H9 (cell line): Measurements from ENCODE around the gene GPR35. TPM values are rescaled to one million over a fixed set of nuclear protein-coding genes. Genes with fewer than 3 reads are reported as not detected.

ENCODE experiments used
- DNase-seq: peaks from one replicate; pipeline ENCODE4 v3.0.0-alpha.2; 2017
- H2AFZ ChIP-seq: one replicate; pipeline ENCODE4 v1.6.1; 2013; ENCODE audit warnings: mild to moderate bottlenecking, low read length, control low read depth, moderate library complexity
- H2AK5ac ChIP-seq: 2 replicates; pipeline ENCODE4 v1.6.1; 2013; ENCODE audit warnings: low read length, control low read depth, mixed read lengths; ENCODE audit not compliant: insufficient read length
- H2BK120ac ChIP-seq: one replicate; pipeline ENCODE4 v1.6.1; 2013; ENCODE audit warnings: low read depth, mild to moderate bottlenecking, low read length, control low read depth, inconsistent platforms; ENCODE audit not compliant: poor library complexity, severe bottlenecking
- H2BK12ac ChIP-seq: 2 replicates; pipeline ENCODE4 v1.6.1; 2013; ENCODE audit warnings: low read length, control low read depth, mixed read lengths, low read depth; ENCODE audit not compliant: insufficient read length
- H2BK15ac ChIP-seq: 2 replicates; pipeline ENCODE4 v1.6.1; 2013; ENCODE audit warnings: low read depth, low read length, control low read depth
- H2BK20ac ChIP-seq: one replicate; pipeline ENCODE4 v1.6.1; 2013; ENCODE audit warnings: low read depth, mild to moderate bottlenecking, low read length, control low read depth, inconsistent platforms; ENCODE audit not compliant: poor library complexity, severe bottlenecking
- H2BK5ac ChIP-seq: 2 replicates; pipeline ENCODE4 v1.6.1; 2013; ENCODE audit warnings: low read length, control low read depth, mixed read lengths; ENCODE audit not compliant: insufficient read length
- H3K14ac ChIP-seq: 2 replicates; pipeline ENCODE4 v1.6.1; 2013; ENCODE audit warnings: low read length, control low read depth; ENCODE audit not compliant: insufficient read depth
- H3K18ac ChIP-seq: 2 replicates; pipeline ENCODE4 v1.6.1; 2013; ENCODE audit warnings: low read depth, mild to moderate bottlenecking, mixed read lengths, low read length, control low read depth; ENCODE audit not compliant: insufficient read length
- H3K23ac ChIP-seq: 2 replicates; pipeline ENCODE4 v1.6.1; 2013; ENCODE audit warnings: low read length, control low read depth, mixed read lengths, low read depth; ENCODE audit not compliant: insufficient read length
- H3K23me2 ChIP-seq: 2 replicates; pipeline ENCODE4 v1.6.1; 2013; ENCODE audit warnings: low read depth, mild to moderate bottlenecking, mixed read lengths, low read length, control low read depth; ENCODE audit not compliant: insufficient read length, poor library complexity, severe bottlenecking
- H3K27ac ChIP-seq: 2 replicates; pipeline ENCODE4 v1.5.1; 2013; ENCODE audit warnings: low read length, control low read depth, mixed read lengths, low read depth; ENCODE audit not compliant: insufficient read length
- H3K27me3 ChIP-seq: 2 replicates; pipeline ENCODE4 v1.6.1; 2013; ENCODE audit warnings: low read length, control low read depth, inconsistent platforms; ENCODE audit not compliant: insufficient read depth
- H3K4ac ChIP-seq: 2 replicates; pipeline ENCODE4 v1.6.1; 2013; ENCODE audit warnings: low read depth, mild to moderate bottlenecking, control low read depth, inconsistent platforms, low read length, moderate library complexity
- H3K4me1 ChIP-seq: 2 replicates; pipeline ENCODE4 v1.6.1; 2013; ENCODE audit warnings: low read length, control low read depth, inconsistent platforms; ENCODE audit not compliant: insufficient read depth
- H3K4me2 ChIP-seq: 2 replicates; pipeline ENCODE4 v1.6.1; 2013; ENCODE audit warnings: low read length, control low read depth, mixed read lengths; ENCODE audit not compliant: insufficient read length, insufficient read depth
- H3K56ac ChIP-seq: 2 replicates; pipeline ENCODE4 v1.6.1; 2013; ENCODE audit warnings: low read depth, mild to moderate bottlenecking, mixed read lengths, low read length, control low read depth; ENCODE audit not compliant: insufficient read length
- H3K79me1 ChIP-seq: 2 replicates; pipeline ENCODE4 v1.6.1; 2013; ENCODE audit warnings: low read depth, mild to moderate bottlenecking, moderate library complexity, low read length, control low read depth, inconsistent platforms; ENCODE audit not compliant: insufficient read depth, poor library complexity, severe bottlenecking
- H3K79me2 ChIP-seq: 2 replicates; pipeline ENCODE4 v1.6.1; 2013; ENCODE audit warnings: low read length, control low read depth, inconsistent platforms; ENCODE audit not compliant: insufficient read depth
- H3K9ac ChIP-seq: 2 replicates; pipeline ENCODE4 v1.6.1; 2013; ENCODE audit warnings: low read length, control low read depth, mixed read lengths; ENCODE audit not compliant: insufficient read length; ENCODE audit errors: extremely low read depth
- H3K9me3 ChIP-seq: one replicate; pipeline ENCODE4 v1.6.1; 2013; ENCODE audit warnings: low read depth, low read length, inconsistent platforms; ENCODE audit not compliant: control insufficient read depth
- H3T11ph ChIP-seq: one replicate; pipeline ENCODE4 v1.6.1; 2013; ENCODE audit warnings: mild to moderate bottlenecking, low read length, control low read depth, inconsistent platforms
- H4K20me1 ChIP-seq: one replicate; pipeline ENCODE4 v1.6.1; 2013; ENCODE audit not compliant: control insufficient read depth, insufficient read length, insufficient read depth
- H4K5ac ChIP-seq: 2 replicates; pipeline ENCODE4 v1.6.1; 2013; ENCODE audit warnings: low read depth, mild to moderate bottlenecking, mixed read lengths, low read length, control low read depth; ENCODE audit not compliant: insufficient read length
- H4K8ac ChIP-seq: replicated peaks from 2 replicates; pipeline ENCODE4 v1.6.1; 2013; ENCODE audit warnings: low read length, control low read depth, mixed read lengths, low read depth; ENCODE audit not compliant: insufficient read length
- H4K91ac ChIP-seq: 2 replicates; pipeline ENCODE4 v1.6.1; 2013; ENCODE audit warnings: low read depth, mild to moderate bottlenecking, moderate library complexity, mixed read lengths, low read length, control low read depth; ENCODE audit not compliant: insufficient read length
- H3K27ac Mint-ChIP-seq, 3 experiments: 2 replicates in 2 of 3; 3 replicates in 1 of 3; pipeline ENCODE4 v1.8.0; 2020 to 2021; ENCODE audit warnings: mixed read lengths in 3 of 3, mild to moderate bottlenecking in 1 of 3, moderate library complexity in 1 of 3
- H3K27me3 Mint-ChIP-seq: 2 replicates; pipeline ENCODE4 v1.8.0; 2021; ENCODE audit warnings: low read depth, mild to moderate bottlenecking, moderate library complexity, mixed read lengths
- H3K36me3 Mint-ChIP-seq, 3 experiments: 2 replicates in 2 of 3; 3 replicates in 1 of 3; pipeline ENCODE4 v1.8.0; 2020 to 2021; ENCODE audit warnings: low read depth in 3 of 3, mixed read lengths in 3 of 3; ENCODE audit not compliant: insufficient read depth in 1 of 3
- H3K4me1 Mint-ChIP-seq, 2 experiments: 2 replicates each; pipeline ENCODE4 v1.8.0; 2020; ENCODE audit warnings: mixed read lengths in 2 of 2
- H3K4me3 Mint-ChIP-seq, 2 experiments: 2 replicates in 1 of 2; 3 replicates in 1 of 2; pipeline ENCODE4 v1.8.0; 2020 to 2021; ENCODE audit warnings: mild to moderate bottlenecking in 2 of 2, mixed read lengths in 2 of 2, moderate library complexity in 1 of 2
- H3K9me3 Mint-ChIP-seq, 2 experiments: 2 replicates in 1 of 2; 3 replicates in 1 of 2; pipeline ENCODE4 v1.8.0; 2020; ENCODE audit warnings: mild to moderate bottlenecking in 2 of 2, mixed read lengths in 2 of 2, moderate library complexity in 1 of 2
- WGBS: extraction: QIAGEN DNeasy Blood & Tissue Kit; methylation state at CpG from one replicate; pipeline ENCODE4 v1.1.7; 2013; ENCODE audit warnings: missing lambda C conversion rate, low lambda C conversion rate, mixed read lengths; ENCODE audit not compliant: insufficient read length; ENCODE audit errors: extremely low coverage; 5-methylcytosine and 5-hydroxymethylcytosine counted together
- total RNA-seq: library from RNA; stranded (reverse); gene quantifications from 2 replicates; pipeline ENCODE4 v1.2.1, GENCODE V29; 2021
- TF ChIP-seq, protein P1 (sequence below): fragments of 200-600 bp; sonication (generic); conservative IDR thresholded peaks from 3 replicates; pipeline ENCODE4 v1.8.0; 2021; ENCODE audit warnings: antibody characterized with exemption, mild to moderate bottlenecking

The GPR35 gene
- total RNA-seq, 1 experiment from 2014 or later: 1.4 TPM

DNA sequence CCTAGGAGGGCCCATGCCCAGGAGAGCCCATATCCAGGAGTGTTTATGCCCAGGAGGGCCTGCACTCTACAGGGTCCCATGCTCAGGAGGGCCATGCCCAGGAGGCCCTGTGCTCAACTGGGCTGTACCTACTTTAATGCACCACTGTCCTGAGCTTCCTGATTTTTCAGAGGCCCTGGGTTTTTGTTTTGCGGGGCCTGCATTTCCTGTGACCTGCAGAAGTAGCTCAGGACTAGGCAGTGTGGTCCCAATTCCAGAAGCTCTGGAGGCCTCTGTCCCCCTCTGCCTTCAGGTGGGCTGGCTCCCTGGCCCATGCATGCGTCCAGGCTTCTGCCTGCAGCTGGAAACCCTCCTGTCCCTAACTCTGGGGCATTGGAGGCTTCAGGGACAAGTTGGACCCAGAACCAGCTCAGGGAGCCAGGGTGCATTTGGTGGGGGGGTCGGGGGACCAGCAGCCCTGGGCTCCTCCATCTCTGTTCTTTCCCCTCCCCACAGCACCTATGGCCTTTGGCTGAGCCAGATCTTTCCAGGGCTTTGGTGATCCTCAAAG lies 10.8 kb downstream of the GPR35 start:
- H4K91ac ChIP-seq: no peak overlapping the region
- no peak overlapping the region for H2AK5ac ChIP-seq
- H2AFZ ChIP-seq: no peak overlapping the region
- no peaks in the 10 kb centered on the region for H3K4me1 ChIP-seq
- H3K4me3 Mint-ChIP-seq: no peak overlapping the region
- peaks cover 0 to 16% (median 0%) of the 10 kb centered on the region in 3 experiments; a peak in 3 of 7 replicates for H3K36me3 Mint-ChIP-seq
- DNase-seq: no peak
- no peak overlapping the region for H3K4ac ChIP-seq
- H3K14ac ChIP-seq: no peak overlapping the region
- no peak overlapping the region for H2BK20ac ChIP-seq
- peaks cover 48% of the 10 kb centered on the region for H3K27me3 Mint-ChIP-seq
- H3K79me1 ChIP-seq: no peaks in the 10 kb centered on the region
- no peaks in the 10 kb centered on the region for H4K20me1 ChIP-seq
- H2BK12ac ChIP-seq: no peak overlapping the region
- no peak overlapping the region for H3K4me2 ChIP-seq
- TF ChIP-seq, protein P1, sequence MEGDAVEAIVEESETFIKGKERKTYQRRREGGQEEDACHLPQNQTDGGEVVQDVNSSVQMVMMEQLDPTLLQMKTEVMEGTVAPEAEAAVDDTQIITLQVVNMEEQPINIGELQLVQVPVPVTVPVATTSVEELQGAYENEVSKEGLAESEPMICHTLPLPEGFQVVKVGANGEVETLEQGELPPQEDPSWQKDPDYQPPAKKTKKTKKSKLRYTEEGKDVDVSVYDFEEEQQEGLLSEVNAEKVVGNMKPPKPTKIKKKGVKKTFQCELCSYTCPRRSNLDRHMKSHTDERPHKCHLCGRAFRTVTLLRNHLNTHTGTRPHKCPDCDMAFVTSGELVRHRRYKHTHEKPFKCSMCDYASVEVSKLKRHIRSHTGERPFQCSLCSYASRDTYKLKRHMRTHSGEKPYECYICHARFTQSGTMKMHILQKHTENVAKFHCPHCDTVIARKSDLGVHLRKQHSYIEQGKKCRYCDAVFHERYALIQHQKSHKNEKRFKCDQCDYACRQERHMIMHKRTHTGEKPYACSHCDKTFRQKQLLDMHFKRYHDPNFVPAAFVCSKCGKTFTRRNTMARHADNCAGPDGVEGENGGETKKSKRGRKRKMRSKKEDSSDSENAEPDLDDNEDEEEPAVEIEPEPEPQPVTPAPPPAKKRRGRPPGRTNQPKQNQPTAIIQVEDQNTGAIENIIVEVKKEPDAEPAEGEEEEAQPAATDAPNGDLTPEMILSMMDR: no peak
- no peaks in the 10 kb centered on the region for H3K4me1 Mint-ChIP-seq
- no peaks in the 10 kb centered on the region; the same call in 1 of the 2 replicates for H3K27me3 ChIP-seq
- no peaks in the 10 kb centered on the region for H3K23me2 ChIP-seq
- no peak overlapping the region for H2BK5ac ChIP-seq
- H3K9me3 ChIP-seq: peaks cover 9% of the 10 kb centered on the region
- no peak overlapping the region for H3K56ac ChIP-seq
- no peak overlapping the region for H3K18ac ChIP-seq
- no peak overlapping the region for H3T11ph ChIP-seq
- no peak overlapping the region for H3K27ac ChIP-seq
- H3K9me3 Mint-ChIP-seq: peaks cover 41 to 50% of the 10 kb centered on the region in 2 experiments
- no peak overlapping the region for H4K8ac ChIP-seq
- H4K5ac ChIP-seq: no peak overlapping the region
- no peak overlapping the region for H3K9ac ChIP-seq
- no peak overlapping the region for H3K23ac ChIP-seq
- WGBS: no CpG with 5 or more reads among the region's 3 CpGs
- no peaks in the 10 kb centered on the region for H3K79me2 ChIP-seq
- H2BK120ac ChIP-seq: no peak overlapping the region
- no peak overlapping the region for H2BK15ac ChIP-seq
- no peak overlapping the region for H3K27ac Mint-ChIP-seq
